ENCODE data around the gene FERMT2. TPM values are rescaled to one million over a fixed set of nuclear protein-coding genes. Genes with fewer than 3 reads are reported as not detected.

The FERMT2 gene
- polyA plus RNA-seq, 2 of the 4 experiments (the other 2 are of a cell fraction) = 42.9 to 102 TPM

GRCh38 chr14:52835122-52835903 is 115.5 kb downstream of the FERMT2 start:
- FAIRE-seq = peak; percentile 85
- no peaks in the 10 kb centered on the region for H3K9me3 ChIP-seq
- peak; percentile 66 to 87 for DNase-seq (ENCODE audit: low read depth in 1 of 2, low spot score in 1 of 2)

GRCh38 chr14:52834440-52834842 is 116.4 kb downstream of the FERMT2 start:
- ATAC-seq (peak; percentile 67 to 69; a peak in 5 of 6 replicates), FAIRE-seq (peak; percentile 74), DNase-seq (ENCODE audit: low read depth in 1 of 2, low spot score in 1 of 2) (peak; percentile 24 to 68)
- Histone ChIP-seq H3K4me3 (no peak overlapping the region), H3K9me3 (no peaks in the 10 kb centered on the region), H3K27ac (peak overlapping the region; percentile 74 to 87; a peak in 4 of 6 replicates), H3K4me1 (peaks cover 28% of the 10 kb centered on the region), H3K4me2 (peak overlapping the region; percentile 64)
- ChIA-PET POLR2A (no interaction called here), CTCF (interaction anchor here (0.7 to 2.5 kb wide), 4 partner anchors 10 to 220 kb away, joined by 3 to 10 read pairs (median 5); no protein-coding TSS in a partner anchor)
- 0% methylated on average over 1 of the region's 1 CpG for WGBS (ENCODE audit: missing lambda C conversion rate)
- TF ChIP-seq ZC3H11A (IDR thresholded peaks at IDR 0.05) = no peak
- TF ChIP-seq FOSL2 (IDR thresholded peaks at IDR 0.05) = no peak
- TF ChIP-seq FOSL2 (CRISPR knock-in tag; IDR thresholded peaks at IDR 0.05) = peak; percentile 71
- 0 out of 2 replicates have a peak, but pooled peaks have one; percentile 35 for TF ChIP-seq GATA3 (IDR thresholded peaks at IDR 0.05; ENCODE audit: borderline replicate concordance)
- TF ChIP-seq HOXA7 (CRISPR knock-in tag; IDR thresholded peaks at IDR 0.05) = no peak
- TF ChIP-seq JUN (IDR thresholded peaks at IDR 0.05) = no peak
- TF ChIP-seq HMGXB4 (CRISPR knock-in tag; IDR thresholded peaks at IDR 0.05; ENCODE audit: borderline replicate concordance) = no peak
- peak; percentile 80 for TF ChIP-seq MAFK (IDR thresholded peaks at IDR 0.05; ENCODE audit: partially characterized antibody)
- TF ChIP-seq NFE2L2 (conservative IDR thresholded peaks at IDR 0.05; ENCODE audit: low read length) = 0 out of 2 replicates have a peak, but pooled peaks have one; percentile 9

More at GRCh38 chr14:52835122-52835903, 115.5 kb downstream of the FERMT2 start:
- CTCF ChIA-PET = interaction anchor here (1.3 to 2.5 kb wide), 2 partner anchors 11 to 219 kb away, joined by 6 to 10 read pairs; no protein-coding TSS in a partner anchor
- Histone ChIP-seq H3K4me2 (peak overlapping the region; percentile 64), H3K4me3 (no peak overlapping the region), H3K27ac (peak overlapping the region; percentile 74 to 87), H3K4me1 (peaks cover 29% of the 10 kb centered on the region)
- ATAC-seq = peak; percentile 94 to 95
- WGBS (ENCODE audit: missing lambda C conversion rate) = 38% methylated on average over 12 of the region's 12 CpGs
- no peak for TF ChIP-seq FOXS1 (CRISPR knock-in tag; IDR thresholded peaks at IDR 0.05)
- TF ChIP-seq GATA3 (IDR thresholded peaks at IDR 0.05; ENCODE audit: borderline replicate concordance) = no peak
- TF ChIP-seq SMC3 (IDR thresholded peaks at IDR 0.05) = no peak
- no peak for TF ChIP-seq HDAC2 (IDR thresholded peaks at IDR 0.05)
- TF ChIP-seq ELK1 (IDR thresholded peaks at IDR 0.05; ENCODE audit: low read depth, low read length) = no peak
- no peak for TF ChIP-seq RAD21 (conservative IDR thresholded peaks at IDR 0.05 in 1 of 2, IDR thresholded peaks at IDR 0.05 in 1 of 2)
- TF ChIP-seq RCOR1 (IDR thresholded peaks at IDR 0.05; ENCODE audit: low read depth, low read length) = no peak
- no peak for TF ChIP-seq BCL3 (IDR thresholded peaks at IDR 0.05)
- TF ChIP-seq JUNB (IDR thresholded peaks at IDR 0.05) = 0 out of 2 replicates have a peak, but pooled peaks have one; percentile 17
- TF ChIP-seq JUN (IDR thresholded peaks at IDR 0.05) = 0 out of 5 replicates have a peak, but pooled peaks of 1 of the 2 experiments have one; percentile 43
- peak; percentile 45; the same call in 1 of the 2 replicates for TF ChIP-seq FOSL2 (IDR thresholded peaks at IDR 0.05)
- TF ChIP-seq FOSL2 (CRISPR knock-in tag; IDR thresholded peaks at IDR 0.05) = peak; percentile 83
- no peak for TF ChIP-seq MYC (IDR thresholded peaks at IDR 0.05; ENCODE audit: borderline replicate concordance, low read length)
- no peak for TF ChIP-seq POLR2A (IDR thresholded peaks at IDR 0.05; ENCODE audit: low read length)
- TF ChIP-seq CHD2 (IDR thresholded peaks at IDR 0.05; ENCODE audit: low read length, partially characterized antibody) = no peak
- peak; percentile 49; the same call in 1 of the 2 replicates for TF ChIP-seq E2F6 (IDR thresholded peaks at IDR 0.05; ENCODE audit: borderline replicate concordance, low read depth)
- TF ChIP-seq RARB (CRISPR knock-in tag; IDR thresholded peaks at IDR 0.05) = no peak
- TF ChIP-seq CHD4 (IDR thresholded peaks at IDR 0.05; ENCODE audit: borderline replicate concordance) = no peak
- TF ChIP-seq ZNF302 (CRISPR knock-in tag; IDR thresholded peaks at IDR 0.05) = no peak
- no peak for TF ChIP-seq RNF2 (IDR thresholded peaks at IDR 0.05; ENCODE audit: borderline replicate concordance, low read depth)
- TF ChIP-seq MAX (IDR thresholded peaks at IDR 0.05) = peak; percentile 46; the same call in 1 of the 2 replicates
- POLR2A ChIA-PET = no interaction called here
